MCF 10A (cell line): ENCODE data around the gene PSMB9. TPM values are rescaled to one million over a fixed set of nuclear protein-coding genes. Genes with fewer than 3 reads are reported as not detected.

Experiments
- BruUV-seq: library from RNA; stranded (reverse); fragments of 400-500 nt; replicated peaks from 2 replicates; lab custom pipeline; 2021; lab: Mats Ljungman, UMichigan
- CTCF ChIA-PET: fragments of 300-600 bp; sonication (Branson Sonifier 250); formaldehyde crosslinking; extraction: SDS; loops from one replicate; lab custom pipeline; 2021; ENCODE audit warnings: antibody characterized with exemption, inconsistent platforms; lab: Yijun Ruan, JAX
- POLR2A ChIA-PET: fragments of 300-600, 350-650 bp; sonication (Branson Sonifier 250); formaldehyde crosslinking; extraction: SDS; loops from one replicate; lab custom pipeline; 2020; ENCODE audit warnings: antibody characterized with exemption, inconsistent platforms; lab: Yijun Ruan, JAX
- DNase-seq: peaks from one replicate; pipeline ENCODE4 v3.0.0-alpha.2; 2018; ENCODE audit not compliant: unreplicated experiment
- H3K27ac Mint-ChIP-seq: one replicate; pipeline ENCODE4 v1.8.0; 2022; ENCODE audit warnings: mild to moderate bottlenecking, low read depth, mixed read lengths; ENCODE audit not compliant: unreplicated experiment
- H3K27me3 Mint-ChIP-seq: one replicate; pipeline ENCODE4 v1.8.0; 2022; ENCODE audit warnings: mixed read lengths; ENCODE audit not compliant: insufficient read depth, unreplicated experiment
- H3K36me3 Mint-ChIP-seq: one replicate; pipeline ENCODE4 v1.8.0; 2022; ENCODE audit warnings: mild to moderate bottlenecking, moderate library complexity, mixed read lengths; ENCODE audit not compliant: insufficient read depth, unreplicated experiment
- H3K4me1 Mint-ChIP-seq: one replicate; pipeline ENCODE4 v1.8.0; 2022; ENCODE audit warnings: mixed read lengths; ENCODE audit not compliant: insufficient read depth, unreplicated experiment
- H3K4me3 Mint-ChIP-seq: one replicate; pipeline ENCODE4 v1.8.0; 2022; ENCODE audit warnings: mild to moderate bottlenecking, moderate library complexity, mixed read lengths; ENCODE audit not compliant: unreplicated experiment
- H3K9me3 Mint-ChIP-seq: one replicate; pipeline ENCODE4 v1.8.0; 2022; ENCODE audit warnings: mixed read lengths; ENCODE audit not compliant: unreplicated experiment
- intact Hi-C: fragments of 100-400 bp; cut with micrococcal nuclease; formaldehyde crosslinking; loops from 2 replicates; pipeline ENCODE4 v1.14.1; 2022
- total RNA-seq: library from RNA; stranded (reverse); gene quantifications from 2 replicates; pipeline ENCODE4 v1.2.3, GENCODE V29; 2022
- TF ChIP-seq, protein P1 (sequence below): fragments of 200-600 bp; IDR thresholded peaks from one replicate; pipeline ENCODE4 v1.8.0; 2022; ENCODE audit warnings: antibody characterized with exemption, mild to moderate bottlenecking; ENCODE audit not compliant: unreplicated experiment

Gene PSMB9
- total RNA-seq, 1 experiment from 2014 or later = 3.5 TPM

- TF ChIP-seq, protein P1, sequence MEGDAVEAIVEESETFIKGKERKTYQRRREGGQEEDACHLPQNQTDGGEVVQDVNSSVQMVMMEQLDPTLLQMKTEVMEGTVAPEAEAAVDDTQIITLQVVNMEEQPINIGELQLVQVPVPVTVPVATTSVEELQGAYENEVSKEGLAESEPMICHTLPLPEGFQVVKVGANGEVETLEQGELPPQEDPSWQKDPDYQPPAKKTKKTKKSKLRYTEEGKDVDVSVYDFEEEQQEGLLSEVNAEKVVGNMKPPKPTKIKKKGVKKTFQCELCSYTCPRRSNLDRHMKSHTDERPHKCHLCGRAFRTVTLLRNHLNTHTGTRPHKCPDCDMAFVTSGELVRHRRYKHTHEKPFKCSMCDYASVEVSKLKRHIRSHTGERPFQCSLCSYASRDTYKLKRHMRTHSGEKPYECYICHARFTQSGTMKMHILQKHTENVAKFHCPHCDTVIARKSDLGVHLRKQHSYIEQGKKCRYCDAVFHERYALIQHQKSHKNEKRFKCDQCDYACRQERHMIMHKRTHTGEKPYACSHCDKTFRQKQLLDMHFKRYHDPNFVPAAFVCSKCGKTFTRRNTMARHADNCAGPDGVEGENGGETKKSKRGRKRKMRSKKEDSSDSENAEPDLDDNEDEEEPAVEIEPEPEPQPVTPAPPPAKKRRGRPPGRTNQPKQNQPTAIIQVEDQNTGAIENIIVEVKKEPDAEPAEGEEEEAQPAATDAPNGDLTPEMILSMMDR = no peak
- no peak overlapping the region for H3K4me3 Mint-ChIP-seq
- no peaks in the 10 kb centered on the region for H3K9me3 Mint-ChIP-seq
- no peaks in the 10 kb centered on the region for H3K36me3 Mint-ChIP-seq
- ChIA-PET CTCF (interaction anchor here (1.6 kb wide), 1 partner anchor 95 kb away, joined by 9 read pairs; no protein-coding TSS in a partner anchor), POLR2A (no interaction called here)
- DNase-seq = no peak
- H3K27ac Mint-ChIP-seq = no peak overlapping the region
- BruUV-seq = no TSS peak
- peaks cover 5% of the 10 kb centered on the region for H3K4me1 Mint-ChIP-seq
- no peaks in the 10 kb centered on the region for H3K27me3 Mint-ChIP-seq
- intact Hi-C loops = loop anchor here (5.0 kb wide), 1 partner anchor 43 kb away; no protein-coding TSS in a partner anchor
Observed at GRCh38 chr6:32889533-32889932, 35.5 kb downstream of the PSMB9 start.

DNA sequence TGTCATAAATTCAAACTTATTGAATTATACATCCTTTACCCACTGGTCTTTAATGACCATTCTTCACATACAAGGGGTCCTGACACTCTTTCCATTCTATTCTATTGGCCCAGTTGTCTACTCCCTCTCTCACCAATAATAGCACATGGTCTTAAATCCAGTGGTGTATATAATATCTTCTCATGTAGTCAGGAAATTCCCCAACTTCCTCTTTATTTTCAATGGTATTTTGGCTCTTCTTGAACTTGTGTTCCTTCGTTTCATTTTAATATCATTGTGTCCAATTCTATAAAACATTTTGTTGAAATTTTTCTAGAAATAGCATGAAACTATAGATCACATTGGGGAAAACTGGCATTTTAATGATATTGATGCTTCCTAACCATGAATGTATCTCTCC is 36.8 kb downstream of the PSMB9 start:
- no peaks in the 10 kb centered on the region for H3K36me3 Mint-ChIP-seq
- ChIA-PET POLR2A (no interaction called here), CTCF (interaction anchor here (0.8 kb wide), 1 partner anchor 228 kb away, joined by 3 read pairs; no protein-coding TSS in a partner anchor)
- intact Hi-C loops = no loop called here
- no peak overlapping the region for H3K27ac Mint-ChIP-seq
- H3K4me3 Mint-ChIP-seq = no peak overlapping the region
- no TSS peak for BruUV-seq
- no peaks in the 10 kb centered on the region for H3K27me3 Mint-ChIP-seq
- H3K9me3 Mint-ChIP-seq = no peaks in the 10 kb centered on the region
- no peak for DNase-seq
- TF ChIP-seq, protein P1 = no peak
- peaks cover 14% of the 10 kb centered on the region for H3K4me1 Mint-ChIP-seq

DNA sequence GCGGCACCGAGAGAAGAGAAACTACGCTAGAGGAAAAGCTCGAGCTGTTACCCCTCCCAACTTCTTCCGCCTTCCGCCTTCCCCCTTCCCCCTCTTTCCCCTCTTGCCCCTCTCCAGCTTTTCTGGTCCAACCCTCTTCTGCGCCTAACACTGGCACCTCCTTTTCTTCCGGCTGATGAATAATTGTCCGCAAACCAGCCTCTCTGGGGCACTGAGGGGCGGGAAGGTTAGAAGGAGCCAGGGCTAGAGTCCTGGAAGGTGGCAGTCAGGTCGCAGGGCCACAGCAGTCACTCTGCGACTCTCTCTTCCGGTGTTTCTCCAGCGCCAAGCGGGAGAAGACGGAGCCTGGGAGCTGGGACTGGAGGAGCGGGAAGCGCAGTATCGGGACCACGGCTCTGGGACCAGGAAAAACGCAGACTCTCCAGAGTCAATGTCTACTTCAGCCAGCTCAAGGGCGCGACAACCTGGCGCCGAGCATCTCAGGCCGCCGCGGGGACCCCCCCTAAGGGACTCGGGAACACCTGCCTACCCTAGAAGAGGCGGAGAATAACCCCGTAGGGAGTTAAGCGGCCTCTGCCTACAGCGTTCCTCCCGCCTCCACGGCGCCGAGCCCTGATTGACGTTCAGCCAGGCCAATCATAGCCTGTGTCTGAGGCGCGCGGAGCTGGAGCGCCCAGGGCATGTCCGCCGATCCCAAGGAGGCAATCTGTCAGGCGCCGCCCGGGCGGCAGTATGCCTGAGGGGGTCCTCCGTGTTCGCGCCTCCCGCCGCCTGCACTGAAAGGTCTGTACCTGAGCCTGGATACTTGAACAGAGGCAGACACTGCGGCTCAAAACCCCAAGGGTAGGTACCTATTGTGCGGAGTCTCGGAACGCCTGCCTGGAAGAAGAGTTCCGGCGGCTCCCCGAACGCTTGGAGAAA is 40.4 kb downstream of the PSMB9 start:
- Mint-ChIP-seq H3K27me3 (no peaks in the 10 kb centered on the region), H3K36me3 (no peaks in the 10 kb centered on the region), H3K4me3 (peak overlapping the region; percentile 84), H3K27ac (peak overlapping the region; percentile 80), H3K4me1 (peaks cover 10% of the 10 kb centered on the region), H3K9me3 (no peaks in the 10 kb centered on the region)
- peak; percentile 90 for DNase-seq
- TF ChIP-seq, protein P1 = no peak
- intact Hi-C loops = loop anchor here (2.0 kb wide), 1 partner anchor 90 kb away; no protein-coding TSS in a partner anchor
- no TSS peak for BruUV-seq
- POLR2A ChIA-PET = interaction anchor here (0.5 to 5.2 kb wide), 23 partner anchors 8 to 474 kb away, joined by 3 to 81 read pairs (median 3); partner anchors contain the start of genes BRD2, PFDN6, RPS18 and TAP2
- CTCF ChIA-PET = interaction anchor here (0.6 to 3.1 kb wide), 13 partner anchors 8 to 517 kb away, joined by 3 to 14 read pairs (median 4); partner anchors contain the start of gene HLA-DMA

- intact Hi-C loops = loop anchor here (2.0 kb wide), 1 partner anchor 90 kb away; no protein-coding TSS in a partner anchor
- BruUV-seq = no TSS peak
- H3K4me3 Mint-ChIP-seq = peak overlapping the region; percentile 84
- CTCF ChIA-PET = interaction anchor here (1.1 to 3.1 kb wide), 7 partner anchors 9 to 90 kb away, joined by 4 to 14 read pairs (median 7); no protein-coding TSS in a partner anchor
- peaks cover 10% of the 10 kb centered on the region for H3K4me1 Mint-ChIP-seq
- H3K9me3 Mint-ChIP-seq = no peaks in the 10 kb centered on the region
- POLR2A ChIA-PET = interaction anchor here (0.6 to 5.2 kb wide), 17 partner anchors 9 to 678 kb away, joined by 3 to 81 read pairs (median 4); partner anchors contain the start of genes BRD2, PFDN6, RPS18 and VPS52
- no peak for DNase-seq
- no peaks in the 10 kb centered on the region for H3K27me3 Mint-ChIP-seq
- H3K27ac Mint-ChIP-seq = peak overlapping the region; percentile 80
- TF ChIP-seq, protein P1 = no peak
- H3K36me3 Mint-ChIP-seq = no peaks in the 10 kb centered on the region
Observed at GRCh38 chr6:32895006-32895345, 41.0 kb downstream of the PSMB9 start.
